NCI-H510A treated with DMSO at 0.1 percent for 48 hours (cell line): ENCODE data around the gene DAPK1.
"Not testable (repeated sequence)": the region's sequence is repeated elsewhere in the genome, so short reads cannot be mapped to it uniquely, and the experiment has no call there.

Source experiments
- DNase-seq: peaks from one replicate; lab custom pipeline; 2025; lab: John Stamatoyannopoulos, UW

Gene DAPK1

DNA sequence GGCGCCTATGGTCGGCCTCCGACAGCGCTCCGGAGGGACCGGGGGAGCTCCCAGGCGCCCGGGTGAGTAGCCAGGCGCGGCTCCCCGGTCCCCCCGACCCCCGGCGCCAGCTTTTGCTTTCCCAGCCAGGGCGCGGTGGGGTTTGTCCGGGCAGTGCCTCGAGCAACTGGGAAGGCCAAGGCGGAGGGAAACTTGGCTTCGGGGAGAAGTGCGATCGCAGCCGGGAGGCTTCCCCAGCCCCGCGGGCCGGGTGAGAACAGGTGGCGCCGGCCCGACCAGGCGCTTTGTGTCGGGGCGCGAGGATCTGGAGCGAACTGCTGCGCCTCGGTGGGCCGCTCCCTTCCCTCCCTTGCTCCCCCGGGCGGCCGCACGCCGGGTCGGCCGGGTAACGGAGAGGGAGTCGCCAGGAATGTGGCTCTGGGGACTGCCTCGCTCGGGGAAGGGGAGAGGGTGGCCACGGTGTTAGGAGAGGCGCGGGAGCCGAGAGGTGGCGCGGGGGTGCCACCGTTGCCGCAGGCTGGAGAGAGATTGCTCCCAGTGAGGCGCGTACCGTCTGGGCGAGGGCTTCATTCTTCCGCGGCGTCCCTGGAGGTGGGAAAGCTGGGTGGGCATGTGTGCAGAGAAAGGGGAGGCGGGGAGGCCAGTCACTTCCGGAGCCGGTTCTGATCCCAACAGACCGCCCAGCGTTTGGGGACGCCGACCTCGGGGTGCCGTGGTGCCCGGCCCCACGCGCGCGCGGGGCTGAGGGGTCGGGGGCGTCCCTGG lies 561 bp downstream of the DAPK1 start:
- no peak for DNase-seq

DNA sequence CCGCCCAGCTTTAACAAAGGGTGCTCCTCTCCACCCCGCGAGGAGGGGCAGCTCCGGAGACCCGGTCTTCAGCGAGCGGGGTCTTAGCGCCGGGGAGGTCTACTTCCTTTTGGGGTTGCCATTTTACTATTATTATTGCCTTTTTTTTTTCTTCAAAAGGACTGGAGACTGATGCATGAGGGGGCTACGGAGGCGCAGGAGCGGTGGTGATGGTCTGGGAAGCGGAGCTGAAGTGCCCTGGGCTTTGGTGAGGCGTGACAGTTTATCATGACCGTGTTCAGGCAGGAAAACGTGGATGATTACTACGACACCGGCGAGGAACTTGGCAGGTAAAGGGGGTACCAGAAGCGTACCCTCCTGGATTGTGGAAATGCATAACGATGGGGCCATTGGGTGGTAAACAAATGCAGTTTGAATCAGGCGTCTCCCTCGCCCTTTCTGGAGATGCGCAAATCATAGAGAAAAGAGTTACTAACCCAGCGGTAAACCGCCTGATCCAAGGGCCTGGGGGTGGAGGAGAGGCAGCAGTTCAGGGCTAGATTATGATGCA lies 1.2 kb downstream of the DAPK1 start:
- DNase-seq: no peak

DNA sequence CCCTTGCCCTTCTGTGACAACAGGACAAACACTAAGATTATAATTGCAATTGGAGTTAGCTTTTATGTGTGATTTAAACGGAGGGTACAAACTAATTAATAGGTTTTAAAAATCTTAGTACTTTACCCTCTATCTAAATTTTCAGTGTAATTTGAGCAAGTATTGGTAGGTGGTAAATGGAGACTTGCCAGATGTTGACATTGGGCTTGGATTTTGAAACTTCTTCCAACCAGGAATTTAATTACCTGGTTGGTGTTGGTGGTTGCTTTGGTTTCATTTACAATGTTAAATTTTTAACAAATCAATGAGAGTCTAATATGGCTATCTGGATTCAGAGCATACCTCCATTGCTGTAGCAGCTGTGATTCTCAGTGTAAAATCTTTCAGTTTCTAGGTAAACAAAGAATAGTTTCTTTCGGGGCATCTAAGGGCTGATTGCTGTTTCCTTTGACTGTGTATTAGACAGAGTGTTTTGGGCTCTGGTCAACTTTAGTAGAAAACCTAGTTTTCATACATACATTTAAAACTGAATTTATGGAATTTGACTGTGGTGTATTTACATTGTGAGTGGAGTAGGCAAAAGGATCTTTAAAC lies 1.9 kb downstream of the DAPK1 start:
- no peak for DNase-seq

DNA sequence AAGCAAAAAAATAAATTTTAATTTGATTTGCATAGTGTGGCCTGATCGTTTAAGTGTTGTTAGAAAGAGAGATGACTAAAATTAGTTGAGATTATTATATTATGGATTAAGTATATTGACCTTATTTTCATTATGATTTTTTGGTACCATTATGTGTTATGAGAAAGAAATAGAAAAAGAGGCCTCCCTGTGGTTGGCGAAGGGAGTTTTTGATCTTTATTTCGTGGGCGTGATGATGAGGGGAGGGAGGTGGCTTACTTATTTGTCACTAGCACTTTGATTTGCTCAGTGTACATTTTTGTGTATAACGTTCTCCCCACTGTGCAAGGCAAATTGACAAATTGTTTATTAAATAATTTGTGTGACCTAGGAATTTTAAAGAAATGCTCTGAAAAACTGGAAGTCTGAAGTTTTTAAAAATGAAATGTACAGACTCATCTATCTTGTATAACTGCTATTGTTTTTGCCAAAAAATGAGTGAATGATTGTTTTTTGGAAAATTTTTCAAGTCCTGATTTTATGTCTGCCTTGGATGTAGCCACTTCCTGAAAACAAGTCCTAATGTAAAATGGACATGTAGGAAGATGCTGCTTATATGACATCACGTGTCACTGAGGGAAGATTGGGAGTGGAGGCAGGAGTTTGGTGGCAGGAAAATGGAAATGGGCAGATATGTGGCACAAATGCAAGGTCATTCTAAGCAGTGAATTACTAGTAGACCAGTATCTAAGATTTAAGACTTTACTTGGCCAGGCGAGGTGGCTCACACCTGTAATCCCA lies 3.0 kb downstream of the DAPK1 start:
- no peak for DNase-seq

DNA sequence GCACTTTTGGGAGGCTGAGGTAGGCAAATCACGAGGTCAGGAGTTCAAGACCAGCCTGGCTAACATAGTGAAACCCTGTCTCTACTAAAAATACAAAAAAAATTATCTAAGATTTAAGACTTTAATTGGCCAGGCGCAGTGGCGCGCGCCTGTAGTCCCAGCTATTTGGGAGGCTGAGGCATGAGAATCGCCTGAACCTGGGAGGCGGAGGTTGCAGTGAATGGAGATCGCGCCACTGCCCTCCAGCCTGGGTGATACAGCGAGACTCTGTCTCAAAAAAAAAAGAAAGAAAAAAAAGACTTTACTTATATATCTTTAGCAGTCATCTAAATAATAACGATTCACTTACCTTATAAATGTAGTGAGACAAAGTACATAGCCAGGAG lies 3.6 kb downstream of the DAPK1 start:
- DNase-seq: not testable (repeated sequence)

DNA sequence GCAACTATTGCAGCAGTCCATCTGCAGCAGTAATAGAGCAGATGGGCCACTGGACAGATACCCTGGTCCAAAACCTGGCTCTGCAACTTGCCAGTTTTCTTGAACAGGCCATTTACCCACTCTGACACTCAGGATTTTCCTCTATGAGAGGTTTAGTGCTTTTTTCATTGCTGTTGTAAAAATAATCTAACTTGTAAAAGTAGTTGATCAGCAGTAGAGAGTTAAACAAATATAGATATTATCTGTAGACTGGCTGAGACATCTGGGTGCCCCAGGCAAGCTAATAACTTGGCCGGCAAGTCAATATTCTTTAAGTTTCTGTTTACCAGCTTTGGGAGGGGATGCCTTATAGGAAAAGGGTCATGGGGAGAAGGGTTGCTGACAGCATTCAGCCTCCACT lies 4.1 kb downstream of the DAPK1 start:
- DNase-seq: no peak

DNA sequence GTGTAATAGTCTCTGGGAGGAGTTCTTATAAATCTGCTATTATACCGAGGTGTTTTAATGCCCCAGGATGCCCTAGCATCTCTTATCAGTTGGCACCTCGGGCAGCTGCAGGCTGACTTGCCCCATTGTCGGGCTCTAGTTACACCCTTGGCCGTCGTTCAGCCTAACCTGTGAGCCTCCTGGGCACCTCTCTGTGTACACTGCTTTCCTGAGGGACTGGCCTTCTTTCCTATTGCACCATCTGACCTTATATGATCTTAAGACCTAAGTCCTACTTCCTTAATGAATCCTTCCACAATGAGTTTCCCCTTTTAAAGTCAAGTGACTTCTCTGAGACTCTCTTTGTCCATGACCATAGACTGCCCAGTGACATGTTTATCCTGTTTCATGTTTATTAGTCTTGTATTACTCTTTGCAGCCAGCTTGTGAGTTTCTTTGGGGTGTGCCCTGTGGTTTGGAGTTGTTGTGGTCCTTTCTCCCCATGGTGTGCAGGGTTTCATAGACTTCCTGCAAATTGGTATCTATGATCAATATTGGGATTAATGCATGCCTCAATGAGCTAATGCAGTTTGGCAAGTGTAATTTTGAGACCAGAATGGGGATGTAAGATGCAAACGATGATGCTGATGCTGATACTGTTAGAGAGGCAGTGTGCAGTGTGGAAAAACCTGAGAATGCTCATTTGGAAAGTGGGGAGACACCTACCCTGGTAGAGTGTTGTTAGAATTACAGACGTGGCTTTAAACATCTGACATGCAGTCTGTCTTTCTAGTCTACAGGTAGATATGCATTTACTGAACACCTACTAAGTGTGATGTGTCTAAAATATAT lies 4.9 kb downstream of the DAPK1 start:
- no peak for DNase-seq

DNA sequence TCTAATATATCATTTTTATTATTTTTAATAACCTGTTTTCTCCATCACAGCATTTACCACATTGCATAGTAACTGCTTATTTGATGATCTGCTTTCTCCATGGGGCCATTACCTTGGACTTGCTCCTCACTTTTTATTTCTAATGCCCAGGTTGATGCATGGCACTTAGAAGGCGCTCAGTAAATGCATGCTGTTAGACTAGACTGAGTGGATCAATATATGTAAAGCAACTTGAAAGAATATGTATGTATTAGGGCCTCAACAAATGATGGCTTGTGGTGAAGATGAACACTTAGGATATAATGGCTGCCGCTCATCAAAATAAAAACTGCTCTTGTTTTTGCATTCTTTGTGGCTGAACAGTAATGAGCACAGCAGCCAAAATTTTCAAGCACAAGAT lies 5.8 kb downstream of the DAPK1 start:
- no peak for DNase-seq

DNA sequence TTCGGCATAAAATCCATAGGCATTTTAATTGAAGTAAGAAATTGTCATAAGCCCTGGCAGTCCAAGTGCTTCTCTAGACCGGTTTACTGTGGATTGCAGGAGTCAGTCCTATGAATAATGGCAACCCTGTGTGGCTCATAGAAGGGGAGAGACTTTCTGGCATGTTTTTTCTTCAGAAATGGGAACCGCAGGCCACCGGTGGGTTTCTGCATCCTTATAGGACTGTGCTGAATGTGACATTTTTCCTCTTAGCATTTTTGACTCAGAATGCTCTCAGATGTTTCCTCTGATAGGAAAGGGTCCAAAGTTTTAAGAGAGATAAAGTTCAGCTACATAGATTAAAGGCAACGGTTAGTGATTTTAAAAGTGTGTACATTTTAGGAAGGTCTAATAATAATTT lies 6.3 kb downstream of the DAPK1 start:
- no peak for DNase-seq

DNA sequence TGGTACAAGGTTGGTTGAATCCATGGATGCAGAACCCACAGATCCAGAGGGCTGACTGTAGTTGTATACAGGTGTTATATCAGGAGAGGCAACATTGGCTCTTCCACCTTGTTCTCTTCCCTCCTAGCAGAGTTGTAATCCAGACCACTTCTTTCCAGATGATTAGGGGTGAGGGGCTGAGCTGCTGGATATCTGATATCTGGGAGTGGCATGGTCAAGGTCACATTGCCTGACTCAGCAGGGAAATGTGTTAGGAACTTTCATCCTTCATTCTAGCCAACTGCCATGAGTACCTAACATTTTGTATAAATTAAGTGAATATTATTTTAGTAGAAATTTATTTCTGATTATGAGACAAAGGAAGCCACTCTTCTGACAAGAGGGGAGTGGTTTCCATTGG lies 7.3 kb downstream of the DAPK1 start:
- DNase-seq: no peak

DNA sequence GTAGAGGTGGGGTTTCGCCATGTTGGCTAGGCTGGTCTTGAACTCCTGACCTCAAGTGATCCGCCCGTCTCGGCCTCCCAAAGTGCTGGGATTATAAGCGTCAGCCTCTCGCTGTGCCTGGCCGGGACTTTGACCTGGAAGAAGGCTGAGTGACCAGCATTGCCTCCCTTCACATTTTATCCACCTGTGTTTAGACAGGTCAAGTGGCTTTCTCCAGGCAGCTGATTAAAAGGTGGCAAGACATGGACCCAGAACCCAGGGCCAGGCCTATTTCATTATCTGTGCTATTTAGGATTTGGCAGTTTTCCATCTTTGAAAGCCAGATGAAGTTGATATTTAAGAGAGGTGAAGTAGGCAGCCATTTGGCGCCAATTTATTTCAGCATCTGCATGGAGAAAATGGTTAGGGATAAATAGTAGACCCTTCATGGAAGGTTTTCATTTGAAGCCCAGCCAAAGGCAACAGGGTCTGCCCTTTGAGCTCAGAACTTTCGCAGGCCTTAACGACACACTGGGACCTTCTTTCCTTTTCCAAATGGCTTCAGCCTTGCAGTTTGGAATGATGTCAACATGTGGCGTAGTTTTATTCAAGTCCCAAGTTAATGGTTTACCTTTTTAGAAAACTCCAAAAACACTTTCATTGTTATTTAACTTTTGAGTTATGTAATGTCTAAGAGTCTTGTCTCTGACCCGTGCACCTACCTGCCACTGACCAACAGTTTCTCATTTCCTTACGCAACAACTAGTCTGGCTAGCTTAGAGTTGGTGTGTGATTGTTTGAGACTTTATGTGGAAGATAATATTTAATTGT lies 8.4 kb downstream of the DAPK1 start:
- DNase-seq: no peak

DNA sequence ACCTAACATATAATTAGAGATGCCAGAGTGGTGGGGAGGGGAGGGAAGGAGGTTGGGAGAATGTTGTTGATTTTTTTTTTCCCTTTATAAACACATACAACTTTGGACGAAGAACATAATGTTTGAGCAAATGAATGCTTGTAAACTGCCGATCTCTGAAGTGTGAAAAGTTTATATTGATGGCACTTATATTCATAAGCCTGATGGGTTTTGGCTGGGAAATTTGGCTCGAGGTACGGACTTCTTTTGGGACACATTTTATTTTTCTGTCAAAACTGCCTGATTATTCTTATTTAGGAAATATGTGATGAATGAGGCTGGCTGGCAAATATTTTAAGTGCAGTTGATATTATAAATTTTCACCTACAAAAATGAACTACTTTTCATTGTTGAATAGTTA lies 9.9 kb downstream of the DAPK1 start:
- DNase-seq: no peak

DNA sequence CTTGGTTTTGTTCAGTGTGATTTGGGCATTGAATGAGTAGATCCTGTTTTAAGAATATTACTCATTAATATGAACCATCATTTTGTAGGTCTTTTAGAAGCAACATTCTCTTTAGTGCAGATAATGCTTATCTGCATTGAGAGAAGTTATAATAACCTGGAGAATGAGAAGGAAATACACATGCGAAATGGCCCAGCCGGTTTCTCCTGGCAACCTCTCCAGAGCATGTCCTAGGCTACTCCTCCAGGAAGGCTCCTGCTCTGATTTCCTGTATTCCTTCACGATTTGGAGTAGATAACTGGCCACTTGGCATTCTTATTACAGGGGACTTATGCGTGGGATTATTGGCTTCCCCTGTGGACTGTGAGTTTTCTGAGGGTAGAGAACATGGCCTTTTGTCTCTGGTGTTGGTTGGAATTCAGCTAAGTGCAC lies 12.6 kb downstream of the DAPK1 start:
- DNase-seq: no peak

DNA sequence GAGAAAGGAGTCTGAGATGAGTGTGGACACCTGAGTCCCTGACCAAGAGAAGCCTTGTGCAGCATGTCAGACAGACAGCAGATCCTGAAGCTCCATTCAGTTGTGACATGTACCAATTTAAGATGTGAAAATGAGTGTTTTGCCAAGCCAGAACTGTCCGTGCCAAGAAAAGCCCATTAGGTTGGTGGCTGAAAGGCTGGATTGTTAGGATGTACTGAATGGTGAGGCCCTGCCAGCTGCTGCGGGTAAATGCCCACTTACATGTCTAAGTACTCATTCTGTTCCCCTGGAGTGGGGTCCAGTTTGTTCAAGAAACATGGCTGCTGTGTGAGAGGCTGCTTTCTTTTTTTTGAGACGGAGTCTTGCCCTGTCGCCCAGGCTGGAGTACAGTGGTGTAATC lies 14.6 kb downstream of the DAPK1 start:
- no peak for DNase-seq

DNA sequence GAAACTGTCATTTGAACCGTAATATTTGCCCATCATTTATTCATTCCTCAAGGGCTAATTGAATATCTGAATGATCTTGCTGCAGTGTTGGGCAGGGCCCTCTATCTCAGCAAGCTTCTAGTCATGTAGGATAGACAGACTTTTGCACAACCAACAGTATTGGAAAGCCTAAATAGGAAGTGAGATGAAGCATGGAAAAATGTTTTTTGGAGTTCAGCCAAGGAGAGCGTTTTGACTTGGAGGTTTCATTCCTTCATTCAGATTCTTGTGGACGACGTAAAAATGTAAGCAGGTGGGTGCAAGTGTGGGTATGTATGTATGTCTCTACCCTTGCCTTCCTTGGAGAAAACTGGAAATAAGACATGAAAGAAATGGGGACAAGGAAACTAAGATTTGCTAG lies 15.5 kb downstream of the DAPK1 start:
- no peak for DNase-seq

DNA sequence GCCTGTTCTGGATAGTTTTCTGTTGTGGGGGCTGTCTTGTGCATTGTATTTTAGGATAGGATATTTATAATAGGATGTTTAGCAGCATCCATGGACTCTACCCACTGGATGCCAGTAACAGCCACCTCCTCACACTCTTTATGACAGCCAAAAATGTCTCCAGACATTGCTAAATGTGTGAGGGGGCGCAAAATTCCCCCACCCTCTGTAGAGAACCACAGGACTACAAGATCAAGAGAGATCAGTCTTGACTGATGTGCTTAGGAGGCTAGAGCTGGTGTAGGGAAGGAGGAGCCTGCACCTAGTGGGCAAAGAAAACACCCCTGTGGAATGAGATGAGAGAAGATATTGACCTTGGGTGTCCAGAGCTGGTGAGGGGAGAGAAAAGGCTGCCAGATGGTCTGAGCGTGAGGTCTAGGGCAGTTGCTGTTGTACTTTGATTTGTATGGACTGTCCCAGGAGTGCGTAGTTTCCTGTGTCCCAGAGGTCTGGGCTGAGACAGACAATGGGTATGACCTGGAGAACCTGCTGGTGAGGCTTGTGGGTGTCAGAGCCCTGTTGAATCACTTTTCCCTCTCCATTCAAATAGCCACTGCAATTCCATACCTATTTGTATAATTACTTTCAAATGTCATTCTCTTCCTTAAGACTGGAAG lies 16.3 kb downstream of the DAPK1 start:
- no peak for DNase-seq

DNA sequence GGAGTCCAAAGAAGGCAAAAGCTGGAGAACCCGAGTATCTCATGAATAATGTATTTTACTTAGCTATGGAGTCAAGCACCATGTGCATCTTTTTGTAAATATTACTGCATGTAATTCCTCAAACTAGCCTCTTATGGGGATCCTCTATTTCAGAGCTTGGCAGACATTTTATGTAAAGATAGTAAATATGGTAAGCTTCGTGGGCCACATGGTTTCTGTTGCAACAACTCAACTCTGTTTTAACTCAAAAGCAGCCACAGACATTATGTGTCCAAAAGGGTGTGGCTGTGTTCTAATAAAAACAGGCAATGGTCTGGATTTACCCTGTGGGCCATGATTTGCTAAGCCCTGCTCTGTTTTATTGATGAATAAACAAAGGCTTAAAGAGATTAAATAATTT lies 17.3 kb downstream of the DAPK1 start:
- no peak for DNase-seq

DNA sequence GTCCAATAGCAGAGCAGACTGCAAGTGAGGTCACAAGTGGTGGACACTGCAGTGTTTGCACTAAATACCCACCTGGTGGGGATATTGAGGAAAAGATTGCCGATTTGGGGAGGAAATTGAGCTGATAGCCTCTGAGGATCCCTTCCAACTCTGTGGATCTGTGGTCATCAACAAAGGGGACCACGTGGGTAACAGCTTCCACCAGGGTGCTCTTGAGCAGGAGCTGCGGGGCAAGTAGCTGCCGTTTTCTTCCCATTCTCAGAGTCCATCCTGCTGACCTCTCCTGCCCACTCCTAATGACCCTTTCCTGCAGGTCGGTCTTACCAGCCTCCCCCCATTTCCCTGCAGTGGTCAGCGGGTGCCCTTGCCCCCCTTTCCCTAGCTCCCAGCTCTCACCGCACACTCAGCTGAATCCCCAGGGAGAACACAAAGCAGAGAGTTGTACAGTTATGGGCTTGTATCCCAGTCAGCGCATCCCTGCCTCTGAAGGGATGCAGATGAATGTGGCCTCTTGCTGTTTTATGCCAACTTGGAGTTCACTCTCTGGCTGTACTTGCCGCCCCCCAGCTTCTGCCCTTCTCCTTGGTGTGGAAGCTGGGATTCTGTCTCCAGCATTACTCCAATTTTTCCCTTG lies 18.0 kb downstream of the DAPK1 start:
- DNase-seq: no peak

DNA sequence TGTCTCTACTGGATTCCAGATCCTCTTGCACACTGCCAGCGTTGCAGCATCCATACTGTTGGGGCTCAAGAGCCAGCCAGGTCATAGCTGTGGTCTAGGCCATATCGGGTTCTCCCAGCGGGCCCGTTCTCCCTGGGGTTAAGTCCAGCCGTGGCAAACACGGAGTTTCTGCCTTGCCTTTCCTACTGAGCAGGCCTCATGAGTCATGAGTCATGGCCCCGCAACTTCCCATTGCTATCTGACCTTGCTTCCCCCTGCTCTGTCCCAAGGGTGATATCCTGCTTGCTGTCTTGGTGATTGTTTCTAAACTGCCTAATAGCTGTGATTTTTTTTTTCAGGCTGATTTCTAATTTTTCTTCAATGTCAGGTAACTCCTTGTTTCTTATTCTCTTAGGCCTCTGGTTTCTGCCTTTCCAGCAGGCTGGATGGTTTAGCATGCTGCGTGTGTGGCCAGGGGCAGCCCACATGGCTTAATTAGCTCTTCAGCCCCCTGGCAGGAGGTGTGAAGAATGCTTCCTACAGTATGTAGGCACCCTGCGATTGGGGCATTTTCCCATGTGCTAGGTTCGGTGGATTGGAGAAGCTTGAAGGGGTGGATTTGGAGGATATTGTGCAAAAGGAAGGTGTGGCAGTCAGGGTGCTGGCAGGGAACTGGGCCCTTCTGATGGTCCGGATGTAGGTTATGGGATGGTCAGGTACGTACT lies 18.7 kb downstream of the DAPK1 start:
- DNase-seq: no peak

DNA sequence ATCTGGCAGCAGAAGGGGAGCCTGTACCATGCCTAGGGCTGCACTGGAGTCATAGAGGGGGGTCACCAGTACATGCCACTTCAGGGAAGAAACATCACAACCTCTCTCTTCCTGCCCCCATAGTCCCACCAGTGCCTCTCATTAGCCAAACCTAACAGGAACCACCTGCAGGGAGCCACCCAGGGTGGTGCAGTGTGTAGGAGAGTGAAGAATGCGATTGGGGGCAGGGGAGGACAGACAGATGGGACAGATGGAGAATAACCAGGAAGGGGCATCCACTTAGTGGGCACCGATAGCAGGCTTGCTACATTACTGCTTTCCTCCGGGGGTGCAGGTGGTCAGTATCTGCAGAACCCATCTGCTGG lies 19.2 kb downstream of the DAPK1 start:
- DNase-seq: no peak
